ENCODE measurements around the gene CDH11.

CDH11 gene, protein sequence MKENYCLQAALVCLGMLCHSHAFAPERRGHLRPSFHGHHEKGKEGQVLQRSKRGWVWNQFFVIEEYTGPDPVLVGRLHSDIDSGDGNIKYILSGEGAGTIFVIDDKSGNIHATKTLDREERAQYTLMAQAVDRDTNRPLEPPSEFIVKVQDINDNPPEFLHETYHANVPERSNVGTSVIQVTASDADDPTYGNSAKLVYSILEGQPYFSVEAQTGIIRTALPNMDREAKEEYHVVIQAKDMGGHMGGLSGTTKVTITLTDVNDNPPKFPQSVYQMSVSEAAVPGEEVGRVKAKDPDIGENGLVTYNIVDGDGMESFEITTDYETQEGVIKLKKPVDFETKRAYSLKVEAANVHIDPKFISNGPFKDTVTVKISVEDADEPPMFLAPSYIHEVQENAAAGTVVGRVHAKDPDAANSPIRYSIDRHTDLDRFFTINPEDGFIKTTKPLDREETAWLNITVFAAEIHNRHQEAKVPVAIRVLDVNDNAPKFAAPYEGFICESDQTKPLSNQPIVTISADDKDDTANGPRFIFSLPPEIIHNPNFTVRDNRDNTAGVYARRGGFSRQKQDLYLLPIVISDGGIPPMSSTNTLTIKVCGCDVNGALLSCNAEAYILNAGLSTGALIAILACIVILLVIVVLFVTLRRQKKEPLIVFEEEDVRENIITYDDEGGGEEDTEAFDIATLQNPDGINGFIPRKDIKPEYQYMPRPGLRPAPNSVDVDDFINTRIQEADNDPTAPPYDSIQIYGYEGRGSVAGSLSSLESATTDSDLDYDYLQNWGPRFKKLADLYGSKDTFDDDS

DNA sequence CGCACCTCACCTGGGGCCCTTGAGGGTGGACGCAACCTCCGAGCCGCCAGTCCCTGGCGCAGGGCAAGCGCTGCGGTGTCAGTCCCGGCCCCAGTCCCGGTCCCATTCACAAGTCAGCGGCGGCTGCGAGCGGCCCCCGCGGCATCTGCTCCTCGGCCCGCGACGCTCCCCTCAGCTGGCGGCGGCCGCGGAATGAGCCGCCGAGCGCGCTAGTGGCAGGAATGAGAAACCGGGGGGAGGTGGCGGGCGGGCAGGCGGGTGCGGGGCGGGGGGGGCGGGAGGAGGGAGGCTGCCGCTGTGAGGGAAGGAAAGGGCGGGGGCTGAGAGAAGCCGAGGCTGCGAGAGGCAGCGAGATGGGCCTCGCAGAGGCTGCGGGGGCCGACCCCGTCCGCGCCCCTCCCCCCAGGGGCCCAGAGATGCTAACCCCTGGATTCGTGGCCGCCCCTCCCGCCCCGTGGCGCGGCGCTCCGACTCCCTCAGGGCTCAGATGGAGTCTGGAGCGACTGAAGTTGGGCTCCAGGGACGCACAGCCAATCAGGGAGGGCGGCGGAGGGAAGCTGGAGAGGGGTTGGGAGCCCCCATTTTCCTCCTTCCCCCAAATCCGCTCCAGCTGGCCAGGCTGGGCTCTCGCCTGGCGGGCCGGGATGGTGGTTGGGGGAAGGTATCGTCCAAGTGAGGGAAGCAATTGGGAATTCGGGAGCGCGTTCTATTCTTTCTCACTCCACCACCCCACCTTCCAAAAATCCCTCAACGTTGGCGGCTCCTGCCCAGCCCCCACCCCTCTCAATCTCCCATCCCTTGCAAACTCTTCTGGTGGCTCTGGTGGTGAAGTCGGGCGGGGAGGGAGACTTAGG, at the start of gene CDH11:
CDH11 (minus strand) TSS at position 194 of the 854 bp plus-strand sequence. CDS start 117,194 bp downstream, outside the sequence.
- ChIA-PET POLR2A (no interaction called here), CTCF (no interaction called here)
- TF ChIP-seq ELF4 (IDR thresholded peaks at IDR 0.05), result no peak
- no peak for TF ChIP-seq ARNT (IDR thresholded peaks at IDR 0.05)
- TF ChIP-seq HDGF (IDR thresholded peaks at IDR 0.05; ENCODE audit: borderline replicate concordance), result no peak
- TF ChIP-seq SUZ12 (IDR thresholded peaks at IDR 0.05), result no peak
- no peak for TF ChIP-seq FOXA1 (IDR thresholded peaks at IDR 0.05)
- TF ChIP-seq TARDBP (IDR thresholded peaks at IDR 0.05), result no peak
- TF ChIP-seq LEF1 (IDR thresholded peaks at IDR 0.05; ENCODE audit: borderline replicate concordance), result no peak
- TF ChIP-seq NFRKB (IDR thresholded peaks at IDR 0.05), result no peak

DNA sequence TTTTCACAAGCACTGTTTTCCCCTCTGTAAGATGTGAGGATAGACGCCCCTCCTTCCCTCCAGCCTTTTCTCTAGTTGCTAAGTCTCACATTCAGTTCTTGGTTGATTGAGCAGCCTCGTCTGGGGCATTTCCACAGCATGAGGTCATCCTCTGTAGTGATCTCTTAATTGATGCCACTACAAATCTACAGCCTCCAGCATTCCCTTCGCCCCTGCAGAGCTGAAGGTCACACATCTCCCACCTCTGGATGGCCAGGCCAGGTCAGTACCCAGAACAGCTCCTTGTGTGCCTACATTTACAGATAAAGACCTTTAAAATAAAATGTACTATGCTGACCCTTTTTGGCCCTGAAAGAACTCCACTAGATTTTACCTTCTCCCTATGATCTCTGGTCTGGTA, 32.5 kb upstream of the CDH11 start:
- no peak for DNase-seq (ENCODE audit: extremely low spot score)
- CTCF ChIA-PET, result no interaction called here
- TF ChIP-seq SP1 (IDR thresholded peaks at IDR 0.05) (no peak), HDGF (IDR thresholded peaks at IDR 0.05; ENCODE audit: borderline replicate concordance) (no peak), ZNF384 (IDR thresholded peaks at IDR 0.05) (no peak), ARNT (IDR thresholded peaks at IDR 0.05) (no peak), BHLHE40 (IDR thresholded peaks at IDR 0.05; ENCODE audit: borderline replicate concordance) (no peak), LEF1 (IDR thresholded peaks at IDR 0.05; ENCODE audit: borderline replicate concordance) (no peak), SUZ12 (IDR thresholded peaks at IDR 0.05) (no peak), NFRKB (IDR thresholded peaks at IDR 0.05) (no peak), CTBP1 (IDR thresholded peaks at IDR 0.05; ENCODE audit: borderline replicate concordance) (no peak), ELF4 (IDR thresholded peaks at IDR 0.05) (no peak), L3MBTL2 (conservative IDR thresholded peaks at IDR 0.05) (no peak), FOXM1 (IDR thresholded peaks at IDR 0.05; ENCODE audit: borderline replicate concordance) (no peak), FOXA1 (IDR thresholded peaks at IDR 0.05) (no peak), FOXK2 (IDR thresholded peaks at IDR 0.05) (no peak), TARDBP (IDR thresholded peaks at IDR 0.05) (no peak)
- TF ChIP-seq, protein P1, sequence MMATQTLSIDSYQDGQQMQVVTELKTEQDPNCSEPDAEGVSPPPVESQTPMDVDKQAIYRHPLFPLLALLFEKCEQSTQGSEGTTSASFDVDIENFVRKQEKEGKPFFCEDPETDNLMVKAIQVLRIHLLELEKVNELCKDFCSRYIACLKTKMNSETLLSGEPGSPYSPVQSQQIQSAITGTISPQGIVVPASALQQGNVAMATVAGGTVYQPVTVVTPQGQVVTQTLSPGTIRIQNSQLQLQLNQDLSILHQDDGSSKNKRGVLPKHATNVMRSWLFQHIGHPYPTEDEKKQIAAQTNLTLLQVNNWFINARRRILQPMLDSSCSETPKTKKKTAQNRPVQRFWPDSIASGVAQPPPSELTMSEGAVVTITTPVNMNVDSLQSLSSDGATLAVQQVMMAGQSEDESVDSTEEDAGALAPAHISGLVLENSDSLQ (IDR thresholded peaks at IDR 0.05), result no peak
- POLR2A ChIA-PET, result no interaction called here

More for the DNA sequence above, at the start of gene CDH11:
- DNase-seq (ENCODE audit: extremely low spot score), result no peak

DNA sequence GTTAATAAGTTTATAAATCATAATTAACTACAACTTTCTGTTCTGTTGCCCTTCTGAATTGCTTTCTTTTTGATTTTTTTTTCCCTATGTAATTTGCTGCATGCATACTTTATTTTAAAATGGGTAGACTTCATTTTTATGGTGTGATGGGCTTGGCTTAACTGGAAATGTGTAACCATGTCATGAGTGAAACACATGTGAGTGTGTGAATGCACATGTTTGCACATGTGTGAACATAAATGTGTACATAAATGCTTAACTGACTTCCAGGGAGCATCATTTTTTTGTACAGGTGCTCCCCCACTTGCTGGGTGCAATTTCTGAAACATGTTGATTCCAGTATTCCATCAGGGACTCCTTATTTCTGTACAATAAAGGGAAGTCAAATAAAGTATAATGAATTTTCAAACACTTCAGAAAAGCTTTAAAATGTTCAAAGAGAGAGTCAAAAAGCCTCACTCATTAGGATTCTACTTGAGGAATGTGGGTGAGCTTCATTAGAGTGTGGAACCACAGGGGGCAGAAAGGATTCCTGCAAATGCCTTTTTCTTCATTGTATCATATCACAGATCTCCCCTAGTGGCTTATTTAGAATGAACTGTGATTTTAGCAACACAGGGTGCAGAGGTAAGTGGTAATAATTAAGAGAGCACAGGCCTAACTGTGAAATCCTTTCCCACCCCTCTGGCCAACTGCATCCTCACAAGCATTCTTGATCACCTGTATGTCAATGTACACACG, 31.7 kb upstream of the CDH11 start:
- no peak for DNase-seq (ENCODE audit: extremely low spot score)
- TF ChIP-seq SUZ12 (IDR thresholded peaks at IDR 0.05) (no peak), FOXA1 (IDR thresholded peaks at IDR 0.05) (no peak), BHLHE40 (IDR thresholded peaks at IDR 0.05; ENCODE audit: borderline replicate concordance) (no peak), ARNT (IDR thresholded peaks at IDR 0.05) (no peak), CTBP1 (IDR thresholded peaks at IDR 0.05; ENCODE audit: borderline replicate concordance) (no peak), LEF1 (IDR thresholded peaks at IDR 0.05; ENCODE audit: borderline replicate concordance) (no peak), L3MBTL2 (conservative IDR thresholded peaks at IDR 0.05) (no peak), ELF4 (IDR thresholded peaks at IDR 0.05) (no peak), TARDBP (IDR thresholded peaks at IDR 0.05) (no peak), ZNF384 (IDR thresholded peaks at IDR 0.05) (no peak), FOXM1 (IDR thresholded peaks at IDR 0.05; ENCODE audit: borderline replicate concordance) (no peak), SP1 (IDR thresholded peaks at IDR 0.05) (no peak), HDGF (IDR thresholded peaks at IDR 0.05; ENCODE audit: borderline replicate concordance) (no peak), NFRKB (IDR thresholded peaks at IDR 0.05) (no peak), FOXK2 (IDR thresholded peaks at IDR 0.05) (no peak)
- TF ChIP-seq, protein P1 (IDR thresholded peaks at IDR 0.05), result no peak
- POLR2A ChIA-PET, result no interaction called here
- CTCF ChIA-PET, result no interaction called here

DNA sequence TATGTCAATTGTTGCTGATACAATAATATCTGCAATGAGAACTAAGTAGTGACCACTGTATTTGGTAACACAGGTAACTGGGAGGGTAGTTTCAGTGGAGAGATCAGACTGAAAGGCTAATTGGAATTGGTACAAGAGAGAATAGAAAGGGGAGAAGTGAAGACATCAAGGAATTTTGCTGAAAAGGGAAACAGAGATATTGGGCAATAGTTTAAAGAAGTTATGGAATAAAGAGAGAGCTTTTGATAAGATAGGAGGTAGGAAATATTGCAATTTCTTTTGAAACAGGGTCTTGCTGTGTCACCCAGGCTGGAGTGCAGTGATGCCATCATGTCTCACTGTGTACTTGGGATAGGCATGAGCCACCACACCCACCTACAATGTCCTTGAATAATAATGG, 26.9 kb upstream of the CDH11 start:
- ChIA-PET CTCF (no interaction called here), POLR2A (no interaction called here)
- no peak for TF ChIP-seq SP1 (IDR thresholded peaks at IDR 0.05)
- no peak for TF ChIP-seq FOXA1 (IDR thresholded peaks at IDR 0.05)
- TF ChIP-seq TARDBP (IDR thresholded peaks at IDR 0.05), result no peak
- no peak for TF ChIP-seq HDGF (IDR thresholded peaks at IDR 0.05; ENCODE audit: borderline replicate concordance)
- no peak for TF ChIP-seq LEF1 (IDR thresholded peaks at IDR 0.05; ENCODE audit: borderline replicate concordance)
- no peak for TF ChIP-seq BHLHE40 (IDR thresholded peaks at IDR 0.05; ENCODE audit: borderline replicate concordance)
- TF ChIP-seq FOXM1 (IDR thresholded peaks at IDR 0.05; ENCODE audit: borderline replicate concordance), result no peak
- no peak for TF ChIP-seq FOXK2 (IDR thresholded peaks at IDR 0.05)
- TF ChIP-seq ZNF384 (IDR thresholded peaks at IDR 0.05), result no peak
- no peak for DNase-seq (ENCODE audit: extremely low spot score)

DNA sequence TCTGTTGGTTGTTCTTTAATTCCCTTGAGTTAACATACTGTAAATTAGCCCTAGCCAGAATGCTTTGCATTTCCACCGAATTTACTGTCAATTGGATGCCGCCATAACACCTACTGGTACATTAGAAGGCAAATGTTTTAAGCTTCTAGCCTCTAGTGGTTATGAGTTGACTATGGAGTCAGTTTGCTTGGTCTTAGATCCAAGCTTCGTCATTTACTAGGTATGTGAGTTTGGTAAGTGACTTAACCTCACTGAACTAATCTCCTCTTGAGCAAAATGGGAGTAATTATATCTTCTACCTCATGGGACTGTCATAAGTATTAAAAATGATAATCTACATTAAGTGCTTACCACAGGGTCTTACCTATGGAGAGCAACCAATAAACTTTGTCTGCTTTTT, 20.4 kb upstream of the CDH11 start:
- POLR2A ChIA-PET, result no interaction called here
- CTCF ChIA-PET, result no interaction called here
- no peak for DNase-seq (ENCODE audit: extremely low spot score)
- TF ChIP-seq FOXK2 (IDR thresholded peaks at IDR 0.05) (no peak), FOXA1 (IDR thresholded peaks at IDR 0.05) (no peak), NFRKB (IDR thresholded peaks at IDR 0.05) (no peak), ZNF384 (IDR thresholded peaks at IDR 0.05) (no peak), ELF4 (IDR thresholded peaks at IDR 0.05) (no peak), FOXM1 (IDR thresholded peaks at IDR 0.05; ENCODE audit: borderline replicate concordance) (no peak), L3MBTL2 (conservative IDR thresholded peaks at IDR 0.05) (no peak), CTBP1 (IDR thresholded peaks at IDR 0.05; ENCODE audit: borderline replicate concordance) (no peak), HDGF (IDR thresholded peaks at IDR 0.05; ENCODE audit: borderline replicate concordance) (no peak), ARNT (IDR thresholded peaks at IDR 0.05) (no peak), SUZ12 (IDR thresholded peaks at IDR 0.05) (no peak), LEF1 (IDR thresholded peaks at IDR 0.05; ENCODE audit: borderline replicate concordance) (no peak), TARDBP (IDR thresholded peaks at IDR 0.05) (no peak)
- TF ChIP-seq, protein P1 (IDR thresholded peaks at IDR 0.05), result no peak

Measured in HEK293T (cell line).